MM.1S (cell line): ENCODE data around the gene VAV2.

Experiments used
- EZH2 ChIP-seq: fragments of 300-600 bp; sonication (generic); optimal IDR thresholded peaks from 2 replicates; pipeline ENCODE3; 2017; ENCODE audit warnings: low read depth, mild to moderate bottlenecking, antibody characterized with exemption, low read length, mixed read lengths
- EZH2phosphoT487 ChIP-seq: fragments of 300-600 bp; sonication (generic); IDR thresholded peaks from 2 replicates; pipeline ENCODE4 v1.6.1; 2018; ENCODE audit warnings: antibody characterized with exemption, low read length
- TF ChIP-seq, protein P1 (sequence below): fragments of 300-600 bp; sonication (generic); IDR thresholded peaks from 2 replicates; pipeline ENCODE4 v1.5.1; 2016; ENCODE audit warnings: antibody characterized with exemption, low read length, mixed read lengths

DNA sequence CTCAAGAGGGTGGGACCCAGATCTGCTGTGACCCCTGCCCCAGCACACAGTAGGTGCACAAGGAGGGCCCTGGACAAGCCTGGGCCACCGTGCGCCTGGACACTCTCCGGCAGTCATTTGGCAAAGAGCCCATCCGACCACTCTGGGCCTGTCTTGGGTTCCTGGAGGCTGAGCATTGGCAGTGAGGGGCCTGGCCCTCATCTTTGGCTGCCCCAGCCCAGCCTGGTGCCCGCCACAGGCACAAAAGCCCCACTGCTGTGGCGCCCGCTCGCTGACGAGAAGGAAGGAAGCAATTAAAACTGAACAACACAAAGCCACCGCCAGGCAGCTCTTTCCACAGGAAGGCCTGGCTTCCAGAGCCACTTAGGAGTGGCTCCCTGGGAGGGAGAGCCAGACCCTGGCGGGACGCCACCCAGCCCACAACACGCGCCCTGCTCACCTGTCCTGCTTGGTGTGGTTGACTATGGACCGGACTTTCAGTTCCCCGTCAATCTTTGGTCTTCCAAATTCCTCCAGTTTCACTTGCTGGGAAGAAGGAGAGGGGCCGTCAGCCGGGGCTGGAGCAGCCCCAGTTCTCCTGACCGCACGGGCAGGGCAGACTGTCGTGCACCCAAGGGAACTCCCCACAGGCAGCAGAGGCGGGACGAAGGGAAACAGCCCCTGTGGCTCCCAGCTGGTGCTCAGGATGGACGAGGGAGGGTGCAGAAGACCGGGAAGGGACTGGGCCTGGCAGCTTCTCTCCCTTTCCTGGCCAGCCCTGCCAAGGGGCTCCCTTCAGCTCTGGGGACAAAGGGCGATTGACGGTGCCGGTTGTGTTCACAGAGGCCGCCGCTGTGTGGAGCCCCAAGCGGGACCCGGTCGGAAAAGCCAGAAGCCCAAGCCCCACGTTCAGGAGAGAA lies 203.1 kb downstream of the VAV2 start:
- TF ChIP-seq EZH2phosphoT487: no peak
- no peak for TF ChIP-seq EZH2
- TF ChIP-seq, protein P1, sequence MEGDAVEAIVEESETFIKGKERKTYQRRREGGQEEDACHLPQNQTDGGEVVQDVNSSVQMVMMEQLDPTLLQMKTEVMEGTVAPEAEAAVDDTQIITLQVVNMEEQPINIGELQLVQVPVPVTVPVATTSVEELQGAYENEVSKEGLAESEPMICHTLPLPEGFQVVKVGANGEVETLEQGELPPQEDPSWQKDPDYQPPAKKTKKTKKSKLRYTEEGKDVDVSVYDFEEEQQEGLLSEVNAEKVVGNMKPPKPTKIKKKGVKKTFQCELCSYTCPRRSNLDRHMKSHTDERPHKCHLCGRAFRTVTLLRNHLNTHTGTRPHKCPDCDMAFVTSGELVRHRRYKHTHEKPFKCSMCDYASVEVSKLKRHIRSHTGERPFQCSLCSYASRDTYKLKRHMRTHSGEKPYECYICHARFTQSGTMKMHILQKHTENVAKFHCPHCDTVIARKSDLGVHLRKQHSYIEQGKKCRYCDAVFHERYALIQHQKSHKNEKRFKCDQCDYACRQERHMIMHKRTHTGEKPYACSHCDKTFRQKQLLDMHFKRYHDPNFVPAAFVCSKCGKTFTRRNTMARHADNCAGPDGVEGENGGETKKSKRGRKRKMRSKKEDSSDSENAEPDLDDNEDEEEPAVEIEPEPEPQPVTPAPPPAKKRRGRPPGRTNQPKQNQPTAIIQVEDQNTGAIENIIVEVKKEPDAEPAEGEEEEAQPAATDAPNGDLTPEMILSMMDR: no peak
